K562 (cell line): ENCODE measurements around the gene NR1D2. TPM values are rescaled to one million over a fixed set of nuclear protein-coding genes. Genes with fewer than 3 reads are reported as not detected.

ENCODE experiments used
- ELF4 ChIP-seq: fragments of 450-650 bp; formaldehyde crosslinking; IDR thresholded peaks from 2 replicates; pipeline ENCODE4 v1.4.0; 2022; ENCODE audit warnings: missing genetic modification characterization
- ESRRB ChIP-seq: fragments of 250-450 bp; sonication (Bioruptor Pico); IDR thresholded peaks from 2 replicates; pipeline ENCODE4 v1.5.0; 2020; ENCODE audit warnings: mild to moderate bottlenecking, moderate library complexity, borderline replicate concordance
- GATA2 ChIP-seq: sonication (generic); formaldehyde crosslinking; IDR thresholded peaks from 2 replicates; pipeline ENCODE4 v1.4.0; 2020; ENCODE audit warnings: mild to moderate bottlenecking, missing genetic modification reagents
- IRF1 ChIP-seq: sonication (generic); formaldehyde crosslinking; IDR thresholded peaks from 2 replicates; pipeline ENCODE4 v1.8.0; 2022; ENCODE audit warnings: missing genetic modification reagents, mild to moderate bottlenecking, borderline replicate concordance
- KDM4B ChIP-seq, 2 experiments: fragments of 450-650 bp in 1 of 2; sonication (generic) in 1 of 2; IDR thresholded peaks; 2 replicates each; pipeline ENCODE4 v1.6.1; 2016 to 2017; ENCODE audit warnings: borderline replicate concordance in 2 of 2, antibody characterized with exemption in 1 of 2, low read depth in 1 of 2, mild to moderate bottlenecking in 1 of 2
- KLF1 ChIP-seq: fragments of 450-650 bp; IDR thresholded peaks from 2 replicates; pipeline ENCODE4 v1.6.1; 2016; ENCODE audit warnings: missing genetic modification characterization, missing compliant biosample characterization
- NONO ChIP-seq, 2 experiments: fragments of 200-400 bp in 1 of 2; fragments of 450-650 bp in 1 of 2; formaldehyde crosslinking in 1 of 2; IDR thresholded peaks; 2 replicates each; pipeline ENCODE4 v1.6.1; 2017; ENCODE audit warnings: low read depth in 2 of 2, mild to moderate bottlenecking in 2 of 2, moderate library complexity in 2 of 2, low read length in 1 of 2
- NR2C2 ChIP-seq, 2 experiments: fragments of 200-800 bp in 1 of 2; sonication (Bioruptor generic) in 1 of 2; sonication (generic) in 1 of 2; formaldehyde crosslinking in 1 of 2; IDR thresholded peaks; 2 replicates each; pipeline versions ENCODE4 v1.6.1 to v1.8.0; 2016 to 2022; ENCODE audit warnings: mild to moderate bottlenecking in 1 of 2, missing compliant biosample characterization in 1 of 2, missing genetic modification characterization in 1 of 2, missing genetic modification reagents in 1 of 2
- NR4A1 ChIP-seq, 2 experiments: fragments of 250-450 bp in 1 of 2; fragments of 450-650 bp in 1 of 2; sonication (Bioruptor Pico) in 1 of 2; IDR thresholded peaks; 2 replicates each; pipeline versions ENCODE4 v1.4.0 to v1.6.1; 2016 to 2020; ENCODE audit warnings: mild to moderate bottlenecking in 2 of 2, missing compliant biosample characterization in 1 of 2, missing genetic modification characterization in 1 of 2, moderate library complexity in 1 of 2
- RBM15 ChIP-seq: fragments of 200-400 bp; formaldehyde crosslinking; IDR thresholded peaks from 2 replicates; pipeline ENCODE4 v1.6.1; 2018; ENCODE audit warnings: mild to moderate bottlenecking, low read length, moderate library complexity; ENCODE audit not compliant: insufficient read depth
- SMARCB1 ChIP-seq: IDR thresholded peaks from 2 replicates; pipeline ENCODE4 v1.6.1; 2011; ENCODE audit warnings: improper control_type of control experiment, low read depth; ENCODE audit not compliant: insufficient read length
- SOX6 ChIP-seq: fragments of 450-650 bp; IDR thresholded peaks from 2 replicates; pipeline ENCODE4 v1.6.1; 2014; ENCODE audit warnings: mild to moderate bottlenecking
- TCF3 ChIP-seq: sonication (generic); formaldehyde crosslinking; IDR thresholded peaks from 2 replicates; pipeline ENCODE4 v1.4.0; 2020; ENCODE audit warnings: mild to moderate bottlenecking, missing genetic modification reagents
- TCF7L2 ChIP-seq: fragments of 150-350 bp; IDR thresholded peaks from 2 replicates; pipeline ENCODE4 v1.6.1; 2016; ENCODE audit warnings: low read depth, mild to moderate bottlenecking, low read length, moderate library complexity
- TCFL5 ChIP-seq: fragments of 250-450 bp; sonication (Bioruptor Pico); conservative IDR thresholded peaks from 2 replicates; pipeline ENCODE4 v1.6.1; 2021; ENCODE audit warnings: mild to moderate bottlenecking, moderate library complexity, matching md5 sums
- UBTF ChIP-seq, 2 experiments: IDR thresholded peaks; 2 replicates each; pipeline ENCODE4 v1.6.1; 2012; ENCODE audit warnings: improper control_type of control experiment in 2 of 2, low read depth in 2 of 2, low read length in 2 of 2, borderline replicate concordance in 1 of 2
- ZBED1 ChIP-seq: IDR thresholded peaks from 2 replicates; pipeline ENCODE4 v1.6.1; 2014
- ZBTB11 ChIP-seq, 3 experiments: fragments of 200-800 bp in 1 of 3; fragments of 250-450 bp in 1 of 3; fragments of 450-650 bp in 1 of 3; sonication (Bioruptor Pico) in 1 of 3; sonication (Bioruptor generic) in 1 of 3; formaldehyde crosslinking in 1 of 3; IDR thresholded peaks; 2 replicates each; pipeline versions ENCODE4 v1.6.1 to v1.8.0; 2016 to 2022; ENCODE audit warnings: mild to moderate bottlenecking in 2 of 3, missing genetic modification characterization in 2 of 3, missing compliant biosample characterization in 1 of 3, moderate library complexity in 1 of 3
- ZNF436 ChIP-seq: fragments of 250-450, 450-650 bp; sonication (Bioruptor Pico); formaldehyde crosslinking; IDR thresholded peaks from 2 replicates; pipeline ENCODE4 v1.7.0; 2020; ENCODE audit warnings: mild to moderate bottlenecking
- polyA plus RNA-seq, 8 experiments: library from polyadenylated mRNA; depleted of rRNA in 4 of 8; stranded (reverse) in 5 of 8; unstranded in 3 of 8; fragments of >200 nt; fragmentation: Nextera tagmentation in 2 of 8; fragmentation: Illumina TruSeq in 1 of 8; extraction: Ambion mirVana in 2 of 8; extraction: Trizol in 1 of 8; gene quantifications; 2 replicates each; pipeline versions ENCODE4 v1.2.1 to v1.2.3, GENCODE V29; 2011 to 2014; ENCODE audit warnings: inconsistent platforms in 1 of 8, missing spikeins in 1 of 8
- total RNA-seq, 7 experiments: library from RNA; depleted of rRNA in 6 of 7; stranded (reverse); fragments of >200 nt in 6 of 7; fragmentation: Illumina TruSeq in 2 of 7; extraction: Trizol in 2 of 7; gene quantifications; 2 replicates each; pipeline versions ENCODE4 v1.2.1 to v1.2.3, GENCODE V29; 2011 to 2021; ENCODE audit warnings: low replicate concordance in 1 of 7

Gene NR1D2
- total and polyA plus RNA-seq, 9 of the 15 experiments (the other 6 are each of a cell fraction or from before 2014, with no cell fraction given) = 1.2 to 5.5 (median 2.9) TPM

- TF ChIP-seq TCF7L2 = no peak
- no peak for TF ChIP-seq ESRRB (CRISPR knock-in tag)
- TF ChIP-seq GATA2 (CRISPR knock-in tag) = no peak
- TF ChIP-seq ZBTB11 (CRISPR knock-in tag; IDR thresholded peaks at IDR 0.05) = peak; percentile 34 to 91 (median 67); a peak in 3 of 6 replicates
- TF ChIP-seq RBM15 = no peak
- no peak for TF ChIP-seq NR4A1 (CRISPR knock-in tag; IDR thresholded peaks at IDR 0.05)
- TF ChIP-seq NR4A1 (tag; IDR thresholded peaks at IDR 0.05) = peak; percentile 72; the same call in 1 of the 2 replicates
- TF ChIP-seq UBTF (IDR thresholded peaks at IDR 0.05; ENCODE audit: borderline replicate concordance in 1 of 2, low read depth in 2 of 2, low read length in 2 of 2) = no peak
- peak; percentile 81 for TF ChIP-seq NR2C2 (CRISPR knock-in tag; IDR thresholded peaks at IDR 0.05)
- peak; percentile 73 for TF ChIP-seq NR2C2 (tag; IDR thresholded peaks at IDR 0.05)
- TF ChIP-seq KDM4B (IDR thresholded peaks at IDR 0.05; ENCODE audit: borderline replicate concordance in 2 of 2, low read depth in 1 of 2) = peak in 1 of 2 experiments; percentile 96; a peak in 1 of 4 replicates
- no peak; the same call in 1 of the 2 replicates for TF ChIP-seq KLF1 (tag)
- peak; percentile 72; the same call in 1 of the 2 replicates for TF ChIP-seq ZBED1
- TF ChIP-seq SMARCB1 = no peak
- 0 out of 2 replicates have a peak, but pooled peaks have one; percentile 22 for TF ChIP-seq TCF3 (CRISPR knock-in tag)
- peak; percentile 58; the same call in 1 of the 2 replicates for TF ChIP-seq SOX6
- no peak for TF ChIP-seq ZNF436 (CRISPR knock-in tag)
- 0 out of 2 replicates have a peak, but pooled peaks have one; percentile 90 for TF ChIP-seq IRF1
- no peak for TF ChIP-seq TCFL5 (CRISPR knock-in tag)
- TF ChIP-seq NONO (IDR thresholded peaks at IDR 0.05; ENCODE audit: low read depth in 2 of 2, low read length in 1 of 2) = peak in 1 of 2 experiments; percentile 61; a peak in 2 of 4 replicates
- TF ChIP-seq ELF4 (CRISPR knock-in tag) = peak; percentile 89
Observed at GRCh38 chr3:23916886-23917678, 28.0 kb upstream of the NR1D2 start, which contains the start of the genes NKIRAS1 and RPL15 (continued).
